Loucy (cell line): ENCODE results near the gene AUH.

Experiments
- H2AFZ ChIP-seq: fragments of 200-600 bp; sonication (generic); 2 replicates; pipeline ENCODE4 v1.6.0; 2016; ENCODE audit warnings: antibody characterized with exemption, mild to moderate bottlenecking, low read length, moderate library complexity
- H3F3A ChIP-seq: fragments of 200-600 bp; 2 replicates; pipeline ENCODE4 v1.6.0; 2016; ENCODE audit warnings: antibody characterized with exemption, low read depth, mild to moderate bottlenecking
- H3K27me3 ChIP-seq: fragments of 200-600 bp; sonication (generic); 2 replicates; pipeline ENCODE4 v1.6.1; 2014; ENCODE audit warnings: low read length, mild to moderate bottlenecking; ENCODE audit not compliant: insufficient read depth, poor library complexity, severe bottlenecking
- H3K36me3 ChIP-seq: fragments of 200-600 bp; sonication (generic); 2 replicates; pipeline ENCODE4 v1.6.1; 2016; ENCODE audit warnings: low read length; ENCODE audit not compliant: insufficient read depth
- H3K4me1 ChIP-seq: fragments of 200-600 bp; sonication (generic); 2 replicates; pipeline ENCODE4 v1.5.1; 2014; ENCODE audit warnings: low read length, mild to moderate bottlenecking; ENCODE audit not compliant: insufficient read depth, poor library complexity, severe bottlenecking
- H3K4me2 ChIP-seq: fragments of 200-600 bp; sonication (generic); 2 replicates; pipeline ENCODE4 v1.6.0; 2014; ENCODE audit warnings: antibody characterized with exemption, low read length, low read depth, mild to moderate bottlenecking; ENCODE audit not compliant: poor library complexity, severe bottlenecking
- H3K4me3 ChIP-seq: fragments of 200-600 bp; sonication (generic); 2 replicates; pipeline ENCODE4 v1.5.1; 2014; ENCODE audit warnings: low read length, mild to moderate bottlenecking, mixed read lengths; ENCODE audit not compliant: poor library complexity, severe bottlenecking
- H3K79me2 ChIP-seq: fragments of 200-600 bp; sonication (generic); 2 replicates; pipeline ENCODE4 v1.6.1; 2014; ENCODE audit warnings: low read length; ENCODE audit not compliant: insufficient read depth
- H3K9ac ChIP-seq: fragments of 200-600 bp; sonication (generic); 2 replicates; pipeline ENCODE4 v1.6.0; 2014; ENCODE audit warnings: mild to moderate bottlenecking, low read depth, low read length, moderate library complexity; ENCODE audit not compliant: poor library complexity, severe bottlenecking
- H3K9me2 ChIP-seq: fragments of 200-600 bp; sonication (generic); replicated peaks from 2 replicates; pipeline ENCODE4 v1.6.1; 2016; ENCODE audit warnings: low read depth, low read length, mixed read lengths
- H3K9me3 ChIP-seq: fragments of 200-600 bp; sonication (generic); 2 replicates; pipeline ENCODE4 v1.6.1; 2014; ENCODE audit warnings: mild to moderate bottlenecking, antibody characterized with exemption, low read length, low read depth; ENCODE audit not compliant: insufficient read depth
- H4K20me1 ChIP-seq: fragments of 200-600 bp; sonication (generic); 2 replicates; pipeline ENCODE4 v1.6.0; 2014; ENCODE audit warnings: antibody characterized with exemption, low read length, mild to moderate bottlenecking; ENCODE audit not compliant: insufficient read depth, poor library complexity, severe bottlenecking
- EZH2phosphoT487 ChIP-seq: fragments of 200-600 bp; IDR thresholded peaks from 2 replicates; pipeline ENCODE4 v1.6.1; 2018; ENCODE audit warnings: antibody characterized with exemption, mild to moderate bottlenecking, moderate library complexity, borderline replicate concordance
- TF ChIP-seq, protein P1 (sequence below): fragments of 200-600 bp; sonication (generic); conservative IDR thresholded peaks from 2 replicates; pipeline ENCODE4 v1.5.1; 2014; ENCODE audit warnings: mild to moderate bottlenecking, antibody characterized with exemption, low read length

Gene AUH

DNA sequence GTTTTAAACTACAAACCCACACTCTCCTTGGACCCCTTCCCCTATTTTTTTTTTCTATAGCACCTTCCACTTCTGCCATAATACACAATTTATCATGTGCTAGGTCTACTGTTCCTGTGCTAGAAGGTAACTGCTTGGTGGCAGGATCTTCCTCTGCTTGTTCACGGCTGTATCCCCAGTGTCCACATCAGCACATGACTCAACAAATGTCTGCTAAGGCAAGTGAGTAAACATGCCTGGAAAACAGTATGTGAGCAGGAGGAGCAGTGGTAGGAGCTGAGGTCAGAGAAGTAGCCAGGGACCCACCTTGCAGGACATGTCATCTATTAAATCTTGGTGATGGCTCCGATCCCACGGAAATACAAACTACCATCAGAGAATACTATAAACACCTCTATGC lies 79.4 kb downstream of the AUH start:
- Histone ChIP-seq H2AFZ (no peak overlapping the region), H3F3A (0 out of 2 replicates have a peak, but pooled peaks cover 4% of the 10 kb centered on the region), H3K36me3 (no peaks in the 10 kb centered on the region), H3K9me3 (no peaks in the 10 kb centered on the region; the same call in 1 of the 2 replicates), H3K4me3 (no peak overlapping the region), H3K9me2 (no peaks in the 10 kb centered on the region), H4K20me1 (no peaks in the 10 kb centered on the region), H3K79me2 (no peaks in the 10 kb centered on the region), H3K4me2 (no peak overlapping the region), H3K9ac (no peak overlapping the region), H3K4me1 (no peaks in the 10 kb centered on the region), H3K27me3 (no peaks in the 10 kb centered on the region)
- TF ChIP-seq EZH2phosphoT487: no peak
- TF ChIP-seq, protein P1, sequence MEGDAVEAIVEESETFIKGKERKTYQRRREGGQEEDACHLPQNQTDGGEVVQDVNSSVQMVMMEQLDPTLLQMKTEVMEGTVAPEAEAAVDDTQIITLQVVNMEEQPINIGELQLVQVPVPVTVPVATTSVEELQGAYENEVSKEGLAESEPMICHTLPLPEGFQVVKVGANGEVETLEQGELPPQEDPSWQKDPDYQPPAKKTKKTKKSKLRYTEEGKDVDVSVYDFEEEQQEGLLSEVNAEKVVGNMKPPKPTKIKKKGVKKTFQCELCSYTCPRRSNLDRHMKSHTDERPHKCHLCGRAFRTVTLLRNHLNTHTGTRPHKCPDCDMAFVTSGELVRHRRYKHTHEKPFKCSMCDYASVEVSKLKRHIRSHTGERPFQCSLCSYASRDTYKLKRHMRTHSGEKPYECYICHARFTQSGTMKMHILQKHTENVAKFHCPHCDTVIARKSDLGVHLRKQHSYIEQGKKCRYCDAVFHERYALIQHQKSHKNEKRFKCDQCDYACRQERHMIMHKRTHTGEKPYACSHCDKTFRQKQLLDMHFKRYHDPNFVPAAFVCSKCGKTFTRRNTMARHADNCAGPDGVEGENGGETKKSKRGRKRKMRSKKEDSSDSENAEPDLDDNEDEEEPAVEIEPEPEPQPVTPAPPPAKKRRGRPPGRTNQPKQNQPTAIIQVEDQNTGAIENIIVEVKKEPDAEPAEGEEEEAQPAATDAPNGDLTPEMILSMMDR: no peak

DNA sequence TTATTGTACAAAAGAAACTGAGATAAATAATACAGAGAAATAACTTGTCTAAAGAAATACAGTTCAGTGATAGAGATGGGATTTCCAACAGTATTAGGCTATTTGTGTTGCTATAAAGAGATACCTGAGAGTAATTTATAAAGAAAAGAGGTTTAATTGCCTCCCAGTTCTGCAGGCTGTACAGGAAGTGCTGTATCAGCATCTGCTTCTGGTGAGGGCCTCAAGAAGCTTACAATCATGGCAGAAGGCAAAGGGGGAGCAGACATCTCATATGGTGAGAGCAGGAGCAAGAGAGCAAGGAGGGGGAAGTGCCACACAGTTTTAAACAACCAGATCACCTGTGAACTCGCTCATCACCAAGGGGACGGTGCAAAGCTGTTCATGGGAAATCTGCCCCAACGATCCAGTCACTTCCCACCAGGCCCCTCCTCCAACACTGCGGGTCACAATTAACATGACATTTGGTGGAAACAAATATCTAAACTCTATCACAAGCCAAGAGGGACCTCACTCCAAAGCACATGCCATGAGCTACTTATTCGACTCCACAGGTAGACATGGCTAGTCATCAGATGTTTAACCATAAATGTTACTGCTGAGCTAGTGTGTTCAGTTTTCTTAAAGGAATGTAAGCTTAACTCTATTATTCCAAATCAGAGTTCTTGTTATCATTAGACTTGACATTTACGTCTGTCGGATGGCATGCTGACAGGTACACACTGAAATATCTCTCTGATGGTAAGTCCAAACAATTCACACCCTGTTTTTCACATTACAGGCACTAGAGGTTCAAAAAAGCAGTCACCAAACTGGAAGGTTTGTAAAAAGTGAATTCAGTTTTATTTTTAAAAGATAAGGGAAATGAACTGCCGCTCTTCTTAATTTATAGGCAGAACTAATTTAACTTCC lies 82.2 kb downstream of the AUH start:
- Histone ChIP-seq H3K4me2 (no peak overlapping the region), H3K4me1 (no peaks in the 10 kb centered on the region), H3K9me3 (no peaks in the 10 kb centered on the region; the same call in 1 of the 2 replicates), H3K27me3 (no peaks in the 10 kb centered on the region), H3K9ac (no peak overlapping the region), H3K79me2 (no peaks in the 10 kb centered on the region), H3K4me3 (no peak overlapping the region), H3K36me3 (no peaks in the 10 kb centered on the region), H2AFZ (no peak overlapping the region), H3K9me2 (no peaks in the 10 kb centered on the region), H3F3A (no peaks in the 10 kb centered on the region), H4K20me1 (no peaks in the 10 kb centered on the region)
- TF ChIP-seq EZH2phosphoT487: no peak
- TF ChIP-seq, protein P1: no peak

DNA sequence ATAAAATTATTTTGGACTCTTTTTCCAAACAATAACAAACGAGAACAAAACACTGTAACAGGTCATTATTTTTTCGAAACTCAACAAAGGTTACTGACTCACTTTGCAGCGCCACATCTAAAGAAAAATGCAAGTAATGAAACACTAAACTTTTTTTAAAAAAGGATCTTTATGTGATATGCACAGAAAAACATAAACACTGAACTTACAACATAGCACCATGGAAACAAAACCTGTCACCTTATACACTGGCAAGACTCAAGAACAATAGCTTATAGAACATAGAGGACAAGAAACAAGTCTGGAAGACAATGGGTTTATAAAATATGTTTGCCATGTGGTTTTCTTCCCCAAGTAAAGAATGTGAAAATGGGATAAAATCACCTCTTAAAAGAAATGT lies 85.2 kb downstream of the AUH start:
- Histone ChIP-seq H3K36me3 (no peaks in the 10 kb centered on the region), H4K20me1 (no peaks in the 10 kb centered on the region), H3K4me1 (peaks cover 3% of the 10 kb centered on the region), H3K9ac (no peak overlapping the region), H2AFZ (no peak overlapping the region), H3K4me3 (no peak overlapping the region), H3K9me3 (no peaks in the 10 kb centered on the region), H3F3A (no peaks in the 10 kb centered on the region), H3K27me3 (no peaks in the 10 kb centered on the region), H3K4me2 (no peak overlapping the region), H3K79me2 (no peaks in the 10 kb centered on the region), H3K9me2 (no peaks in the 10 kb centered on the region)
- no peak for TF ChIP-seq EZH2phosphoT487
- TF ChIP-seq, protein P1: no peak
